B cell (primary cell): Measurements from ENCODE around the gene HTRA1. TPM values are rescaled to one million over a fixed set of nuclear protein-coding genes. Genes with fewer than 3 reads are reported as not detected.

Experiments
- ATAC-seq: fragments of 200-7000 bp; cut with Tn5 transposase; one replicate; pipeline ENCODE4 v1.10.0; 2021; ENCODE audit warnings: low read depth, mild to moderate bottlenecking, moderate number of reproducible peaks, moderate library complexity
- CTCF ChIA-PET: fragments of 350-600 bp; sonication (Branson Sonifier 250); formaldehyde crosslinking; loops from one replicate; lab custom pipeline; 2021; ENCODE audit warnings: antibody characterized with exemption, inconsistent platforms; lab: Charles Lee
- POLR2A ChIA-PET: fragments of 350-600 bp; sonication (Branson Sonifier 250); formaldehyde crosslinking; loops from one replicate; lab custom pipeline; 2021; ENCODE audit warnings: antibody characterized with exemption; lab: Charles Lee
- DNase-seq: peaks from one replicate; pipeline ENCODE4 v3.0.0; 2013
- H2AFZ ChIP-seq: 2 replicates; pipeline ENCODE4 v1.6.1; 2012; ENCODE audit warnings: mild to moderate bottlenecking, low read depth, low read length; ENCODE audit not compliant: insufficient read depth, poor library complexity, severe bottlenecking
- H3K27ac ChIP-seq, 2 donors: 1 replicate in 1 of 2; 2 replicates in 1 of 2; pipeline ENCODE4 v1.5.1; 2012 to 2013; ENCODE audit warnings: low read length in 2 of 2, mild to moderate bottlenecking in 2 of 2, moderate library complexity in 1 of 2
- H3K27me3 ChIP-seq, 4 experiments: fragments of 200-600 bp in 1 of 4; sonication (generic) in 1 of 4; replicated peaks in 1 of 4; 1 replicate in 2 of 4; 2 replicates in 2 of 4; pipeline versions ENCODE4 v1.6.1 to v1.7.0; 2013 to 2016; ENCODE audit warnings: low read length in 3 of 4, mild to moderate bottlenecking in 2 of 4, mixed read lengths in 1 of 4, moderate library complexity in 1 of 4; ENCODE audit not compliant: insufficient read depth in 4 of 4, control insufficient read depth in 3 of 4; ENCODE audit errors: control extremely low read depth in 1 of 4
- H3K36me3 ChIP-seq, 2 experiments: replicated peaks in 1 of 2; 1 replicate in 1 of 2; 2 replicates in 1 of 2; pipeline versions ENCODE4 v1.6.1 to v1.7.1; 2013; ENCODE audit warnings: low read length in 1 of 2; ENCODE audit not compliant: insufficient read depth in 2 of 2, control insufficient read depth in 1 of 2; ENCODE audit errors: control extremely low read depth in 1 of 2, extremely low read depth in 1 of 2
- H3K4me1 ChIP-seq, 2 donors: fragments of 200-600 bp in 1 of 2; sonication (generic) in 1 of 2; 1 replicate in 1 of 2; 2 replicates in 1 of 2; pipeline versions ENCODE4 v1.5.1 to v1.6.1; 2013 to 2017; ENCODE audit warnings: low read length in 2 of 2; ENCODE audit not compliant: control insufficient read depth in 2 of 2, insufficient read depth in 2 of 2
- H3K4me2 ChIP-seq: replicated peaks from 2 replicates; pipeline ENCODE3; 2012; ENCODE audit warnings: mild to moderate bottlenecking, low read depth, low read length; ENCODE audit not compliant: poor library complexity, severe bottlenecking
- H3K4me3 ChIP-seq, 5 experiments: fragments of 200-600 bp in 1 of 5; sonication (generic) in 1 of 5; 1 replicate in 3 of 5; 2 replicates in 2 of 5; pipeline versions ENCODE4 v1.5.1 to v1.7.0; 2011 to 2016; ENCODE audit warnings: low read length in 4 of 5, mild to moderate bottlenecking in 4 of 5, low read depth in 2 of 5, control low read depth in 1 of 5, moderate library complexity in 1 of 5; ENCODE audit not compliant: insufficient read depth in 1 of 5; ENCODE audit errors: control extremely low read depth in 1 of 5, extremely low read depth in 1 of 5
- H3K79me2 ChIP-seq: fragments of 200-600 bp; sonication (generic); one replicate; pipeline ENCODE4 v1.6.0; 2016; ENCODE audit warnings: low read length; ENCODE audit not compliant: control insufficient read depth, insufficient read depth
- H3K9ac ChIP-seq: fragments of 200-600 bp; sonication (generic); 2 replicates; pipeline ENCODE4 v1.6.1; 2017; ENCODE audit warnings: mild to moderate bottlenecking, low read length, moderate library complexity
- H3K9me3 ChIP-seq, 3 donors: one replicate each; pipeline versions ENCODE4 v1.6.1 to v1.7.1; 2013; ENCODE audit warnings: low read length in 2 of 3; ENCODE audit not compliant: control insufficient read depth in 2 of 3, insufficient read depth in 1 of 3; ENCODE audit errors: control extremely low read depth in 1 of 3
- H4K20me1 ChIP-seq: 2 replicates; pipeline ENCODE4 v1.6.0; 2012; ENCODE audit warnings: mild to moderate bottlenecking, low read length; ENCODE audit not compliant: insufficient read depth, control insufficient read depth, poor library complexity, severe bottlenecking
- H3K27ac Mint-ChIP-seq: one replicate; pipeline ENCODE4 v1.8.0; 2021; ENCODE audit warnings: mixed read lengths
- H3K27me3 Mint-ChIP-seq: one replicate; pipeline ENCODE4 v1.8.0; 2021; ENCODE audit warnings: mixed read lengths
- H3K4me1 Mint-ChIP-seq: one replicate; pipeline ENCODE4 v1.8.0; 2021; ENCODE audit warnings: mixed read lengths
- H3K4me3 Mint-ChIP-seq: one replicate; pipeline ENCODE4 v1.8.0; 2021; ENCODE audit warnings: mixed read lengths
- H3K9me3 Mint-ChIP-seq: one replicate; pipeline ENCODE4 v1.8.0; 2022; ENCODE audit warnings: mixed read lengths; ENCODE audit not compliant: insufficient read depth
- CTCF ChIP-seq: fragments of 200-600 bp; IDR thresholded peaks from one replicate; pipeline ENCODE4 v1.8.0; 2022; ENCODE audit warnings: antibody characterized with exemption, mild to moderate bottlenecking
- EZH2 ChIP-seq: IDR thresholded peaks from 2 replicates; pipeline ENCODE4 v1.6.1; 2012; ENCODE audit warnings: borderline replicate concordance, low read depth, mild to moderate bottlenecking, moderate library complexity, low read length; ENCODE audit not compliant: insufficient read depth, poor library complexity, severe bottlenecking
- WGBS: methylation state at CpG from one replicate; pipeline ENCODE4 v1.1.5; 2013; ENCODE audit warnings: missing lambda C conversion rate; ENCODE audit not compliant: insufficient coverage; 5-methylcytosine and 5-hydroxymethylcytosine counted together
- intact Hi-C: fragments of 100-400 bp; cut with micrococcal nuclease; formaldehyde crosslinking; loops from one replicate; pipeline ENCODE4 v1.10.0; 2022
- polyA plus RNA-seq: library from polyadenylated mRNA; depleted of rRNA; stranded (reverse); fragments of >200 nt; gene quantifications from 2 replicates; pipeline ENCODE4 v1.2.3, GENCODE V29; 2012
- total RNA-seq, 2 donors: library from RNA; stranded (reverse); fragments of 120-200 nt in 1 of 2; gene quantifications; 1 replicate in 1 of 2; 2 replicates in 1 of 2; pipeline versions ENCODE4 v1.2.3 to v1.2.4, GENCODE V29; 2013 to 2022

Gene HTRA1
- total and polyA plus RNA-seq, 2 donors (not counting 1 experiment from before 2014, with no cell fraction given), result not detected

GRCh38 chr10:122445469-122445868 lies 15.9 kb upstream of the HTRA1 start:
- POLR2A ChIA-PET, result no interaction called here
- Histone ChIP-seq H3K27ac (no peak overlapping the region), H3K4me1 (no peaks in the 10 kb centered on the region), H4K20me1 (no peaks in the 10 kb centered on the region), H3K9ac (no peak overlapping the region), H3K79me2 (no peaks in the 10 kb centered on the region), H3K9me3 (peaks cover 0 to 1% (median 0%) of the 10 kb centered on the region in 3 donors), H3K36me3 (no peaks in the 10 kb centered on the region), H3K27me3 (peaks cover 0 to 5% (median 0%) of the 10 kb centered on the region in 4 experiments), H3K4me2 (no peak overlapping the region), H3K4me3 (no peak overlapping the region), H2AFZ (no peak overlapping the region)
- CTCF ChIA-PET, result no interaction called here
- Mint-ChIP-seq H3K9me3 (peaks cover under 1% of the 10 kb centered on the region), H3K27me3 (peaks cover 34% of the 10 kb centered on the region), H3K4me3 (no peak overlapping the region), H3K4me1 (no peaks in the 10 kb centered on the region), H3K27ac (no peak overlapping the region)
- intact Hi-C loops, result no loop called here
- no peak for DNase-seq
- ATAC-seq, result no peak
- TF ChIP-seq CTCF (no peak), EZH2 (no peak)
- WGBS, result no CpG with 5 or more reads among the region's 1 CpG

- H3K4me3 ChIP-seq, result no peak overlapping the region
- H3K27ac Mint-ChIP-seq, result no peak overlapping the region
- no peak for ATAC-seq
- H3K27me3 Mint-ChIP-seq, result peaks cover 38% of the 10 kb centered on the region
- H3K27me3 ChIP-seq, result peaks cover 0 to 5% (median 0%) of the 10 kb centered on the region in 4 experiments
- no peaks in the 10 kb centered on the region for H3K4me1 ChIP-seq
- H3K4me1 Mint-ChIP-seq, result no peaks in the 10 kb centered on the region
- POLR2A ChIA-PET, result no interaction called here
- H3K79me2 ChIP-seq, result no peaks in the 10 kb centered on the region
- no peak overlapping the region for H2AFZ ChIP-seq
- H3K9ac ChIP-seq, result no peak overlapping the region
- CTCF ChIA-PET, result interaction anchor here (0.7 kb wide), 1 partner anchor 11 kb away, joined by 3 read pairs; no protein-coding TSS in a partner anchor
- H3K9me3 ChIP-seq, result peaks cover 0 to 1% (median 0%) of the 10 kb centered on the region in 3 donors
- H4K20me1 ChIP-seq, result no peaks in the 10 kb centered on the region
- H3K9me3 Mint-ChIP-seq, result no peaks in the 10 kb centered on the region
- no peaks in the 10 kb centered on the region for H3K36me3 ChIP-seq
- intact Hi-C loops, result no loop called here
- no peak overlapping the region for H3K27ac ChIP-seq
- TF ChIP-seq EZH2 (no peak), CTCF (no peak)
- no peak for DNase-seq
- no peak overlapping the region for H3K4me3 Mint-ChIP-seq
- no peak overlapping the region for H3K4me2 ChIP-seq
Observed at GRCh38 chr10:122445904-122446303, 15.4 kb upstream of the HTRA1 start.
